GM19328 (cell line): ENCODE measurements around the gene TMEM179B.
"Not testable (repeated sequence)": the region's sequence is repeated elsewhere in the genome, so short reads cannot be mapped to it uniquely, and the experiment has no call there.

Source experiments
- ATAC-seq: cut with Tn5 transposase; IDR thresholded peaks from one replicate; pipeline ENCODE4 v1.9.1; 2021; ENCODE audit warnings: mild to moderate bottlenecking, moderate library complexity; ENCODE audit not compliant: unreplicated experiment

Gene TMEM179B, protein sequence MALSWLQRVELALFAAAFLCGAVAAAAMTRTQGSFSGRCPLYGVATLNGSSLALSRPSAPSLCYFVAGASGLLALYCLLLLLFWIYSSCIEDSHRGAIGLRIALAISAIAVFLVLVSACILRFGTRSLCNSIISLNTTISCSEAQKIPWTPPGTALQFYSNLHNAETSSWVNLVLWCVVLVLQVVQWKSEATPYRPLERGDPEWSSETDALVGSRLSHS

DNA sequence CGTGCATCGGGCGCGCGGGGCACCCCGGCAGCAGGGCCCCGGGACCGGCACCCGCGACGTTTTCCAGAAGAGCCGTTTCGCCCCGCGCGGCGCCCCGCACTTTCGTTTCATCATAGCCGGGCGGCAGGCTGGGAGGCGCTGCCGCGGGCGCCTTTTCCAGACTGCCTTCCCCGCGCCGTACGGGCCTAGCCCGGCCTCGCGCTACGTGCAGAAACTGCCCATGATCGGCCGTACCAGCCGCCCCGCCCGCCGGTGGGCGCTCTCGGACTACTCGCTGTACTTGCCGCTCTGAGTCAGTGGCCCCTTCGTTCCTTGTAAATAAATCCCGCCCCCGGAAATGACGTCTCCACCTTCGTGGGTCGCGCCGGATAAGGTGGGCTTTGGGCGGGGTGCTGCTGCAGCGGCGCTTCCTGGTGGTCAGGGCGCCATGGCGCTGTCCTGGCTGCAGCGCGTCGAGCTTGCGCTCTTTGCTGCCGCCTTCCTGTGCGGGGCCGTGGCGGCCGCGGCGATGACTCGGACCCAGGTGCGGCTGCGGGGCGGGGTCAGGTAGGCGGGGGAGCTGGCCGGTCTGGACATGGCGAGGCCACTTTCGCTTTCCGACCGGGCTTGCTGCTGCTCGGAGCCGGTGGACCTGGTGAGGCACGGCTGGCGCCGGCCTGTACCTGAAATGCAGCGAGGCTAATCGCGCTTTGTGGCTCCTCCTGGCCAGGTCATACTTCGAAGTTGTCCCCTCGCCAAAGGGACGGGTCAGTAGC is at the start of gene TMEM179B:
TSS of gene TMEM179B (plus strand) at position 398 of the 755 bp plus-strand sequence. CDS start at position 428, 30 bp downstream.
- peak; percentile 57 for ATAC-seq

DNA sequence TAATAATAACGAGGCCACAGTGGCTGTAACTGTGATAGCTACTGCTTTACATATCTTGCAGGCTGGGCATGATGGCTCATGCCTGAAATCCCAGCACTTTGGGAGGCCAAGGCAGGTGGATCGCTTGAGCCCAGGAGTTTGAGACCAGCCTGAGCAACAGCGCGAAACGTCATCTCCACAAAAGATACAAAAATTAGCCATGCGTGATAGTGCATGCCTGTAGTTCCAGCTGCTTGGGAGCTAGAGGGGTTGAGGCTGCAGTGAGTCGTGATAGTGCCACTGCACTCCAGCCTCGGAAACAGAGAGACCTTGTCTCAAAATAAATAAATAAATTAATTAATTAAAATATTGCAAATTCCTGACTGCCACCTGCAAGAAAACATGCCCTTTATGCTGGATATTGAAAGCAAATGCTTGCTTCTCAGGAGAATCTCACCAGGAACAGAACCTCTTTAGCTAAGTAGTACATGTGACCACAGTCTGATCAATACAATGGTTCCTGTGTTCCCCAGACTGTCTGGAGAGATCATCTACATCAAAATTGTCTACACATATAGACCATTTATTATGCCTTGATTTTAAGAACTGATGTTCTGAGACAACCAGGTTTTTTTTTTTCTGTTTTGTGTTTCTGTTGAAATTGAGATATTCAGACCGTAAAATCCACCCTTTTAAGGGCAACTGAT is 39.6 kb upstream of the TMEM179B start:
- no peak for ATAC-seq

DNA sequence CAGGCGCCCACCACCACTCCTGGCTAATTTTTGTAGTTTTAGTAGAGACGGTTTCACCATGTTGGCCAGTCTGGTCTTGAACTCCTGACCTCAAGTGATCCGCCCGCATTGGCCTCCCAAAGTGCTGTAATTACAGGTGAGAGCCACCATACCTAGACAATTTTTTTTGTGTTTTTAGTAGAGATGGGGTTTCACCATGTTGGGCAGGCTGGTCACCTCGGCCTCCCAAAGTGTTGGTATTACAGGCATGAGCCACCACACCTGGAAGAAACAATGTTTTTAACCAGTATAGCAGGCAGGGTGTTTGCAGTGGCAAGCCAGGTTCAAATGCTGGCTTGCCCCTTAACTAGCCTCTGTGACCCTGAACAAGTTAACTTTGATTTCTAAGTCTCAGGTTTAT is 37.3 kb upstream of the TMEM179B start:
- ATAC-seq: not testable (repeated sequence)

DNA sequence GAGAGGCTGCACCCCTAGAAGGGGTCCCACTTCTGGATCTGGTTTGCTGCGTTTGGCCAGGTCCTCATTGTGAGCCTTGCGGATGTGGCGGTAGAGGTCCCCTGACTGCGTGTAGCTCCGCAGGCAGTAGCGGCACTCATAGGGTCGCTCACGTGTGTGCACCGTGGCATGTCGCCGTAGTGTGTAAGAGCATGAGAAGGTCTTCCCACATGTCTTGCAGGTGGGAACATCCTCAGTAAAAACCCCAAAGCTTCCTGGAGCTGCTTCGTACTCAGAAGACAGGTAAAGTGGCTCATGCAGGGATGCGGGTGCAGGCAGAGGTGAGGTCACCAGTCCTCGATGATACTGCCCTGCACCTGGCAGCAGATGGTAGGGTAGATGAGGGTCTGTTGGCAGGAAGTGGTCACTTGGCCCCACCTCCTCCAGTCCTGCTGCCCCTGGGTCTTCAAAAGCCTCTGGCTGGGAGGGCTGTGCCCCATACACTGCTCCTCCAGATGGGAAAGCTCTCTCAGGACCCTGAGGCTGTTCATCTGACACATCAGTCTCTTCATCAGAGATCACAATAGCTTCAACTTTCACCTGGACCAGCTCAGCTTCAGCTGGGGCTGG is 34.9 kb upstream of the TMEM179B start:
- no peak for ATAC-seq

DNA sequence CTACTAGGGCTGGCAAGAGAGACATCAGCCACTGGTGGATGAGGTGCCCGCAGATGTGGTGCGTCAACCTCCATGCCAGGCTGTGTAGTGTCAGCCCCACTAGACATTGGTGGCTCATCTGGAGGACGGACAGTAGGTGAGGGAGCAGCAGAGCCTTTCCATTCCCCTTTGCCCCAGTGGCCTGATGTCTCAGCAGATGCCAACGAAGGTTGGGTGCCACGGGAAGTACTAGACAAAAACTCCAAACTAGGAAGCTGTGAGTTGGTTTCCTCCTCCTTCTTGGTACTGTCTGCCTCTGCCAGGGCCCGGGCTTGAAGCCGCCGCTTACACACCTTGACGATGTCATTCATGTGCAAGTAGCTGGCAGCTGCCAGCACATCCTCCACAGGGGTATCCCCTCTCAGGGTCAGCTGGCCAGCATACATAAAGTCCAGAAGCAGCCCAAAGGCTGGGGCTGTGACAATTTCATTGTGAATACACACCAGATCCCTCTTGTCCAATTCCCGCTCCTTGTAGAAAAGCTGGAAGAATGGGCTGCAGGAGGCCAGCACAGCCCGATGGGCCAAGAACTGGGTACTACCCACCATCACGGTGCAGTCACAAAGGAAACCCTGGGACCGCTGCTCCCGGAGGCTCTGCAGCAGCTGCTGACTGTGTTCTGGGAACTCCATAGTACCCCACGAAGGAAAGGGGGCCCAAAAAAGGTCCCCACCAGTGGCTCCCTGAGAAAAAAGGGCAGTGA is 34.0 kb upstream of the TMEM179B start:
- ATAC-seq: no peak

DNA sequence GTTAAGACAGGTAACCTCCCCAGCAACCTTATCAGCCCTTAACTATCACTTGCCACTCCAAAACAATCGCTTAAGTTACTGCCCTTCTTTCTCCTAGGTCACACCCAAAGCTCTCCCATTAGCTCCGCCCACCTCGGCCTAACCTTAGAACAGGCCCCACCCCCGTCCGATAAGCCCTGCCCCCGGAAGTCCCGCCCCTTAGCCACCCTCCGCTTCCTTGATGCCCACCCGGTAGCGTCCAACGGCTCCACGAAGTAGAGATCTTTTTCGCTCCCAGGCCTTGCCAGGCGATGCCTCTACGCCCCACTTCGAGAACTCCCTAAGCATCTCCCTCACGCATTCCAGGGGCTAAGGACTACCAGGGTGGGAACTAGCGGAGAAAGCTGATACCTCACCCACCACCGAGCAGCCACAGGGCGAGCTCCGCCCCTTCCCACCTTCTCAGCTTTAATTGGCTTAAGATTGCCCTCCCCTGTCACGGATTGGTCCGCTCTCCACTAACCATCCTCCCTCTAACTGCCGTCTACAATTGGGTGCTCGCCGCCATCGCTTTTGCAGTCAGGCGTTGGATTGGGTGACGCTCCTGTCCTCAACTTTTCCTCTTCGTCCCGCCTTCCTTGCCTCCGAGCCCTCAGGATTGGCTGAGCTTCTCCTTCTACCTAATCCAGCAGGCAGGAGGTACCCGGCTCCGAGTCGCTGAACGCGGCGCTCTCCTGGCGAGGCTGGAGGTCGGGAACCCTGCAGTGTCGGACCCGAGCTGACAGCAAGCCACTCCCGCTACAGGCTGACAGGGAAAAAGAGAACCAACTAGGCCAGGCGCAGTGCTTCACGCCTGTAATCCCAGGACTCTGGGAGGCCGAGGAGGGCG is 33.2 kb upstream of the TMEM179B start, which contains the start of gene ZBTB3:
TSS of gene ZBTB3 (minus strand) at position 425 of the 868 bp plus-strand sequence. CDS start 496 bp downstream, outside the sequence.
- peak; percentile 94 for ATAC-seq

DNA sequence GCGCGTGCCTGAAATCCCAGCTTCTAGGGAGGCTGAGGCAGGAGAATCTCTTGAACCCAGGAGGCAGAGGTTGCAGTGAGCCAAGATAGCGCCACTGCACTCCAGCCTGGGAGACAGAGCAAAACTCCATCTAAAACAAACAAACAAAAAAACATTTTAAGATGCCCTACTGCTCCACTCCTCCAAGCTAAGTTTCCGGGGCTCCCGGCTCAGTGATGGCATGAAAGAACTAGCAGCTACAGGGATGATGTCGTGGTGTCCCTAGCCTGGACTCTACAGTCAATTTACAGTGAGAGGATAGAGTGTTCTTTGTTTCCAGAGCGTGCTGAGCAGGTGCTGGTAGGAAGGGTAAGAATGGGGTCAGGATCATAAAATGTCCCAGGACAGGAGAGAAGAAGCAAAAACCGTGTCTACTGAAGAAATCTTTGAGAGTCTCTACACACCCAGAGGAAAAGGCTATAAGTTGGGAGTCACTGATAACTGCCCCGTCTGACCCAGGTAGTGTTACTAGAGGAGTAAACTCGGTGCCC is 32.1 kb upstream of the TMEM179B start:
- ATAC-seq: no peak

DNA sequence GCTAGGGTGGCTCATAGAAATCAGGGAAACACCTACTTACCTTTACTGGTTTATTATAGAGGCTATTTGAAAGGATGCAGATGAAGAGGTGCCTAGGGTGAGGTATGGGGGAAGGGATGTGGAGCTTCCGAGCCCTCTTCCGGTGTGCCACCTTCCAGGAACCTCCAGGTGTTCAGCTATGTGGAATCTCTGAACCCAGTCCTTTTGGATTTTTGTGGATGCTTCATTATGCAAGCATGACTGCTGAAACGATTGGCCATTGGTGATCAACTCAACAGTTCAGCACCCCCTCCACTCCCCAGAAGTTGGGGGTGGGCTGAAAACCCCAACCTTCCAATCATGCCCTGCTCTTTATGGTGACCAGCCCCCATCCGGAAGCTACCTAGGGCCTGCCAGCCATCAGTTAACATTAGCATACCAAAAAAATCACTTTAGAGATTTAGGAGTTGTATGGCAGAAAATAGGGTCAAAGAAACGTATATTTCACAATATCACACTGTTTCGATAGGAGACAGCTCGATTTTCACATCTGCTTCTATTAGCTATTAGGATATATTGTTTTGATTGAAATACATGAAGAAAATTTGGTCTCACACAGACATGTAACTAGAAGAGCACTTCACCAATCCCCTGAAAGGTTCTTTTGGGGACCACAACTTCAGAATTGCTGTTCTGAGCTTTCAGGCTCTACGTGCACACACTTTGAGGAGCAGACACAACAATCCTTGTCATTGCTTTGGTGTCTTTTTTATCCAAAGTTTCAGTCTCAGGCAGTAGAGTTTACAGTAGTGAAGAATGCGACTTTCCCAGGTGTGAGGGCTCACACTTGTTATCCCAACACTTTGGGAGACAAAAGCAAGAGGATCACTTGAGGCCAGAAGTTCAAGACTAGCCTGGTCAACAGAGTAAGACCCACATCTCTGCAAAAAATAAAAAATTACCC is 29.1 kb upstream of the TMEM179B start:
- no peak for ATAC-seq

DNA sequence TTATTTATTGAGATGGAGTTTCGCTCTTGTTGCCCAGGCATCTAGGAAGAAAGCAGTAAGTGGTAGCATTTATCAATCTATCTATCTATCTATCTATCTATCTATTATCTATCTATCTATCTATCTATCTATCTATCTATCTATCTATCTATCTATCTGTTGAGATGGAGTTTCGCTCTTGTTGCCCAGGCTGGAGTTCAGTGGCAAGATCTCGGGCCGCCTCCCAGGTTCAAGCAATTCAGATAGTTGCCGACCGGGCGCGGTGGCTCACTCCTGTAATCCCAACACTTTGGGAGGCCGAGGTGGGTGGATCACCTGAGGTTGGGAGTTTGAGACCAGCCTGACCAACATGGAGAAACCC is 26.4 kb upstream of the TMEM179B start:
- ATAC-seq: not testable (repeated sequence)

DNA sequence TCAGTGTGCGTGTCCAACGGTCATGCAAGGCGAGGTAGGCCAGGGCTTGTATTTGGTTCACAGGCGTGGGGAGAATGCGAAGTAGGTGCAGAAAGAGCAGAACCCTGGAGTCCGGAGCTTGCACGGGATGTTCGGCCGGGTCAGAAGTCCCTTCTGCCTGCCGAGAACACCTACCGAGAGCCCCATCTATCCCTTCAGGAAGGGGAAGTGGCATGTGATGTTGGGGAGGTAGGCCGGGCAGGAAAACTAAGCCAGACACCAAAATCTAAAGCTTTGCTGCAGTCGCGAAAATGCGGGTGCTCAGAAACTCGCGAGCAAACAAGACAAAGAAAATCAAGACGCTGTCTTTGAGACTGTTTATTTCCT is 16.4 kb upstream of the TMEM179B start:
- peak; percentile 6 for ATAC-seq

DNA sequence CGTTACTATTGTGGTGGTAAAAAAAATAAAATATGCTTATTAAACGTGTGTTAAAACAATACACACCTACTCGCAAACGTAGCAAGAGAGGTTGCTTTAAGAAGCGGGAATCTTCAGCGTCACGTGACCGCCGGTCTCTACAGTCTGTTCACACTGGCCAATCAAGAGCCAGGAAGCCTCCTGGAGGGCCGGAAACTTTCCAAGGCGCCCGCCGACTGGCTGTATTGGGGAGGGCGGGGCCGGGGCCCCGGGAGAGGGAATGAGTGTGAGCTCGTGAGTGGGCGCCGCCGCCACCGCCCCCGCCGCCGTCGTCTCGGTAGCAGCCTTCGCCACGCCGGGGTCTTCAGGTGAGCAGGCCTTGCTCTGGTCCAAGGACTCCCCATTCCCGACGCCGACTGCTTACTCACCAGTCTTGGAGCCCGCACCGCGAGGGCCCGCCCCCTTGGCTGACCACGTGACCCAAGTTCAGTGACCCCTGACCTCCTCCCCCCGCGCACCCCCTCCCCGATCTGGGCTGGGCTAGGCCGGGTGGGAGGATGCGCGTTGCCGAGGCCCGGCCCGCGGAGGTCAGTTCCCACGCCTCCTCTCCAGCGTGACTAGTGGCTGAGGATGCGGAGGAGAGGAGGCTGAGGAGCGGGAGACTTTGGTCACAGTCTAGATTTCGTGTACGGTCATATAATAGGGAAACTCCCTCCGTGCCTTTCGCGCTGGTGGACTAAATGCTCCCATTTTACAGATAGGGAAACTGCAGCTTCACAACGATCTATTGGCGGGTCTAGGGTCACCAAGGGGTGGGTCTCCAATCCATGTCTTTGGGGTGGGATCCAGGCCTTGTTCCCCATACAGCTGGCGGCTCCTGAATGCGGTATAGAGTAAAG is 15.8 kb upstream of the TMEM179B start, which contains the start of gene TAF6L:
TSS of gene TAF6L (plus strand) at position 253 of the 878 bp plus-strand sequence. CDS start 4,388 bp downstream, outside the sequence.
- peak; percentile 87 for ATAC-seq

DNA sequence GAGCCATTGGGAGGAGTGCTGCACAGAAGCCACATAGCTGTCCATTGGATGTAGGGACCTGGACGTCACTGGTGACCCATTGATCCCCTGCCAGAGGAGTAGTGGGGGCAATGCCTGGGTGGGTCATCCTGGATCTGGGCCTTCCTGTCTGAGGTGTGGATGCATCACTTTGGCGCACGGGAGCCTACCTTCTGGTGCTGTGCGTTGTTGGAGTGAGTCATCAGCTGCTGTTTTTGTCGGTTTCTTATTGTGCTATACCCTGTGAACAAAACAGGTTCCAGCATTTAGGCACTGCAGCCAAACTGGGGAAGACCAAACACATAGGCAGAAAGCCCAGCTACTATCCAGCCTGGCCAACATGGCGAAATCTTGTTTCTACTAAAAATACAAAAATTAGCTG is 12.8 kb upstream of the TMEM179B start:
- no peak for ATAC-seq

DNA sequence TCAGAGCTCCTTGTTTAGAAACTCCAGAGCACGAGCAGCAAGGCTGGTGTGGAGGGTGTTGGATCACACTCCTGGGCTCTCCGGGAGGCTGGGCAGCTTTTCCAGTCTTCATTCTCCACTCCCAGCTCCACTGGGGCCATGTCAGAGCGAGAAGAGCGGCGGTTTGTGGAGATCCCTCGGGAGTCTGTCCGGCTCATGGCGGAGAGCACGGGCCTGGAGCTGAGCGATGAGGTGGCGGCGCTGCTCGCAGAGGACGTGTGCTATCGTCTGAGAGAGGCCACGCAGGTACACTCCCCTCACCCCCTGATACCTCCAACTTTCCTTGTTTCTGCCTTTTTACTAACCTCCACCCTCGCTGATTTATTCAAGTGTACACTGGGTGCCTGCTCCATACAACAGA is 11.6 kb upstream of the TMEM179B start:
- no peak for ATAC-seq

DNA sequence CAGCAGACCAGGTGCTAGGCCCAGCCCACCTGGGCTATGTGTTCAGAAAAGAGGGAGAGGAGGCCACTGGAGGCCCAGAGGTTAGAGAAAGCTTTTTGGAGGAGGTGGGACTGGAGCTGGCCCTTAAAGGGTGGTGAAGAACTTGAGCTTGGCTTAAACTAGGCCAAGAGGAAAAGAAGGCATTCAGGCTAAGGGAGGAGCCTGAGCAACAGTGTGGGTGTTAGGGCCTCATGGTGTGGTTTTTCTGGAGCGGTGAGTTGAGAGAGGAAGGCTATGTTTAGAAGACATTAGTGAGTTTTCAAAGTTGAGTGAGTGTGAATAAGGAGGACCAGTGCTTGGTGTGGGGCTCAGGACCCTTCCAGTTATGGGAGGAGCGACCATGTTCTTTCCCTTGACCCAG is 9.8 kb upstream of the TMEM179B start:
- ATAC-seq: no peak

DNA sequence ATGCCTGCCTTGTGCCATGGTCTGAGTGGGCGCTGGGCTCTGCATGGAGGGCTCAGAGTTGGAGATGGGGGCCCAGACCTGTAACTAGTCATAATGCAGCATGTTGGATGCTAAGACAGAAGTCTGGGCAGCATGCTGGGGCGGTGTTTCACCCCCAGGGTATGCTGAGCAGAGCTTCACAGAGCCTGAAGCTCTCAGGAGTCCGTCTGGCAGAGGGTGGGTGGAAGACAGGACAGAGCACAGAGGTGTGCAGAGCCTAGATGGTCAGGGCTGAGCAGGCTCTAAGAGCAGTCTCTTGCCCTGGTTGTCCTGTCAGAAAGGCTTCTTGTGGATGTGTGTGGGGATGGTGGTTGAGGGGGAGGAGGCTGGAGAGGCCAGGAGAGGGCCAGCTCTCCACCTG is 8.8 kb upstream of the TMEM179B start:
- no peak for ATAC-seq

DNA sequence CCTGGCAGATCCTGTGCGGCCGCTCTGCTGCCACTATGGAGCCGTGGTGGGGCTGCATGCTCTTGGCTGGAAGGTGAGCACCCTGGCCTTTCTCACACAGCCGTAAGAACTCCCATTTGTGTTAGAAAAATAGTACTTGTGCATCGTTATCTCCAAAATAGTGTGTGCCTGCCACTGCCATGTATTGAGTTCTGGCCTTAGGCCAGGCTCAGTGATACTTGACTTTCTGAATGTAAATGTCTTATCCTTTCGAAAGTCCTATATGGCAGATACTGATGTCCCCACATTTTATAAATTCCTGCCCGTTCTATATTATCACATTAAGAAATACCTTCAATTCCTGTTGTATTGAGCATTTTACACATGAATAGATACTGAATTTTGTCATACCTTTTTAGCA is 4.4 kb upstream of the TMEM179B start:
- no peak for ATAC-seq

DNA sequence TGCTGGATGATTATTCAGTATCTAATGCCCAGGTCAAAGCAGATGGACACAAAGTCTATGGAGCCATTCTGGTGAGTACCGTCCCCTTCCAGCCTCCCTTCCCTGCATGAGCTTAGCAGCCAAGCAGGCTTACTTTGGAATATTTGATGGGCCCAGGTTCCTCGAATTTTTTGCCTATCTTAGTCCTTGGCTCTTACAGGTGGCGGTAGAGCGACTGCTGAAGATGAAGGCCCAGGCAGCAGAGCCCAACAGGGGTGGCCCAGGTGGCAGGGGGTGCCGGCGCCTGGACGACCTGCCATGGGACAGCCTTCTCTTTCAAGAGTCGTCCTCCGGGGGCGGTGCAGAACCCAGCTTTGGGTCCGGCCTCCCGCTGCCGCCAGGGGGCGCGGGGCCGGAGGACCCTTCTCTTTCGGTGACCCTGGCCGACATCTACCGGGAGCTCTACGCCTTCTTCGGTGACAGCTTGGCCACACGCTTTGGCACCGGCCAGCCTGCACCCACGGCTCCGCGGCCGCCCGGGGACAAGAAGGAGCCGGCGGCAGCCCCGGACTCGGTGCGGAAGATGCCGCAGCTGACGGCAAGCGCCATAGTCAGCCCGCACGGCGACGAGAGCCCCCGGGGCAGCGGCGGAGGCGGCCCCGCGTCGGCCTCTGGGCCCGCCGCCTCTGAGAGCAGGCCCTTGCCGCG is 741 bp upstream of the TMEM179B start:
- peak; percentile 49 for ATAC-seq
